ENCODE measurements around the gene GLI2. TPM values are rescaled to one million over a fixed set of nuclear protein-coding genes. Genes with fewer than 3 reads are reported as not detected.

The GLI2 gene
- total and polyA plus RNA-seq, 2 of the 8 experiments (the other 6 are each of a cell fraction or from before 2014, with no cell fraction given) = 18.4 to 46.9 TPM

DNA sequence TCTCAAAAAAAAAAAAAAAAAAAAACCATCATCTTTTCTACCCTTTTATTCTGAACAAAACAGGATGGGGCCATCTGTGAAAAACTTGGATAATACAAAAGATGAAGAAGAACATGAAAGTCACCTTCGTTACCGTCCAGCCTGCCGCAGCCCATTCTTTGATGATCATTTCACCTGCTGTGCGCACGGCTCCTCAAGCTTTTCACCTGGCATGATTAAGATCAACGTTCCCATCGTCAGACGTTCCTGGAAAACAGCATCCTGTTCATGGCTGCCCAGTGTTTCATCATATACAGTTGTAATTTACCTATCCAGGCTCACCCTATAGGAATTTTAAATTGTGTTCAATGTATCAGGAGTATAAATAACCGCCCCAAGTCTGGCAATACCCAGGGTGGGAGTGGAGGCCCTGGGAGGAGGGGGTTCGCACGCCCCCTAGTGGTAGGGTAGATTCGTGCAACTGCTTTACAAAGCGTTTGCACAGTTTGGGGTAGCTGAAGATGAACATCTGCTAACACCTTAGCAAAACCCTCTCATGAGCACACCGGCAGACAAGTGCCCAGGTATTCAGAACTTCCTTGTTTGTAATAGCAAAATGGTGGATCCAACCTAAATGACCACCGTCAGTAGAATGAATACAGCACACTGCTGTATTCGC lies 49.0 kb upstream of the GLI2 start (continued):
- TF ChIP-seq CTCF (IDR thresholded peaks at IDR 0.05; ENCODE audit: control extremely low read depth in 1 of 3, insufficient read depth in 1 of 3, low read depth in 1 of 3, low read length in 3 of 3) (peak; percentile 62 to 77 (median 70)), RAD21 (IDR thresholded peaks at IDR 0.05 in 1 of 2, conservative IDR thresholded peaks at IDR 0.05 in 1 of 2; ENCODE audit: low read depth in 2 of 2, low read length in 2 of 2) (peak; percentile 12 to 18; a peak in 3 of 4 replicates), RXRA (IDR thresholded peaks at IDR 0.05; ENCODE audit: insufficient read depth, low read depth, low read length) (no peak)

All from H1 (cell line).